GM15510 (cell line): Measurements from ENCODE around the gene HOXD3.

Experiments used
- POLR2A ChIP-seq: IDR thresholded peaks from 3 replicates; pipeline ENCODE4 v1.6.1; 2011; ENCODE audit warnings: borderline replicate concordance; ENCODE audit not compliant: insufficient read length; ENCODE audit errors: extremely low read depth

Gene HOXD3

GRCh38 chr2:176117162-176117822 lies 39.8 kb upstream of the HOXD3 start:
- no peak for TF ChIP-seq POLR2A

GRCh38 chr2:176117823-176118371 lies 39.2 kb upstream of the HOXD3 start:
- TF ChIP-seq POLR2A: no peak

GRCh38 chr2:176118601-176119339 lies 38.3 kb upstream of the HOXD3 start:
- no peak for TF ChIP-seq POLR2A

GRCh38 chr2:176120364-176121189 lies 36.5 kb upstream of the HOXD3 start:
- no peak for TF ChIP-seq POLR2A

- no peak for TF ChIP-seq POLR2A
Observed at GRCh38 chr2:176121190-176122051, 35.7 kb upstream of the HOXD3 start.

GRCh38 chr2:176122052-176122682 lies 34.9 kb upstream of the HOXD3 start:
- TF ChIP-seq POLR2A: no peak

GRCh38 chr2:176122683-176123410 lies 34.3 kb upstream of the HOXD3 start, which contains the start of gene HOXD9:
TSS of gene HOXD9 (plus strand) at chr2:176122719. CDS start at chr2:176122769, 50 bp downstream.
- no peak for TF ChIP-seq POLR2A

GRCh38 chr2:176123411-176124109 lies 33.5 kb upstream of the HOXD3 start:
- no peak for TF ChIP-seq POLR2A

GRCh38 chr2:176124110-176124946 lies 32.8 kb upstream of the HOXD3 start:
- no peak for TF ChIP-seq POLR2A

- no peak for TF ChIP-seq POLR2A
Observed at GRCh38 chr2:176124947-176125771, 31.9 kb upstream of the HOXD3 start.

- no peak for TF ChIP-seq POLR2A
Observed at GRCh38 chr2:176125772-176126054, 31.4 kb upstream of the HOXD3 start.
